ENCODE measurements around the gene ARHGEF28.

DNA sequence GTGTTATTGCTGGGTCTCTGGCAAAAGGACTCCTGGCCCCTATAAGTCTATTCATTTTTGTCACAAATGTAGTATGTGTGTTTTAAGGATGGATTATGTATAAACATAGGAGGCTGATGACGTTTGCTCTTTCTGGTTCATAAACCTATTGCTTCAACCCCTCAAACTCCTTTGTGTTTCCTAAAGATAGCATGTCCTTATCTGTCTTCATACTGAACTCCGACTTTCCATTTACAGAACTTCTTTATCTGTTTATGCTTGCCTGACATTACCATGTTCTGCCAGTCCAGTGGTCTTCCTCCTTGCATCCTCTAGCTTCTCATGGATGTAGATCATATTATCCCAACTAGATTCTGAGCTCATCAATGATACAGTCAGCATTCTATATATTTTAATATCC, 46.1 kb downstream of the ARHGEF28 start:
- TF ChIP-seq CTCF (CRISPR knock-in tag; IDR thresholded peaks at IDR 0.05): no peak
- no peak for TF ChIP-seq MTF2 (CRISPR knock-in tag; IDR thresholded peaks at IDR 0.05; ENCODE audit: borderline replicate concordance)
- TF ChIP-seq ETV6 (CRISPR knock-in tag; conservative IDR thresholded peaks at IDR 0.05): no peak
- no peak for TF ChIP-seq POLR2A (IDR thresholded peaks at IDR 0.05; ENCODE audit: insufficient read depth in 1 of 2, low read depth in 2 of 2, low read length in 2 of 2)
- TF ChIP-seq ZBTB42 (CRISPR knock-in tag; IDR thresholded peaks at IDR 0.05): no peak
- TF ChIP-seq GTF2F1 (IDR thresholded peaks at IDR 0.05; ENCODE audit: low read length): no peak
- TF ChIP-seq ZNF660 (CRISPR knock-in tag; IDR thresholded peaks at IDR 0.05; ENCODE audit: borderline replicate concordance, low read depth): no peak
- no peak for TF ChIP-seq ZBTB3 (CRISPR knock-in tag; IDR thresholded peaks at IDR 0.05; ENCODE audit: borderline replicate concordance, low read depth)
- TF ChIP-seq U2AF2 (IDR thresholded peaks at IDR 0.05; ENCODE audit: low read depth, low read length): no peak
- no peak for TF ChIP-seq MXI1 (IDR thresholded peaks at IDR 0.05; ENCODE audit: borderline replicate concordance, low read depth, low read length)
- TF ChIP-seq CEBPB (IDR thresholded peaks at IDR 0.05; ENCODE audit: borderline replicate concordance, low read depth, low read length): no peak
